HG03196 (cell line): Measurements from ENCODE around the gene PDE4DIP.
"Not testable (repeated sequence)": the region's sequence is repeated elsewhere in the genome, so short reads cannot be mapped to it uniquely, and the experiment has no call there.

Experiments used
- ATAC-seq: cut with Tn5 transposase; IDR thresholded peaks from one replicate; pipeline ENCODE4 v1.9.1; 2021; ENCODE audit not compliant: unreplicated experiment

Gene PDE4DIP

DNA sequence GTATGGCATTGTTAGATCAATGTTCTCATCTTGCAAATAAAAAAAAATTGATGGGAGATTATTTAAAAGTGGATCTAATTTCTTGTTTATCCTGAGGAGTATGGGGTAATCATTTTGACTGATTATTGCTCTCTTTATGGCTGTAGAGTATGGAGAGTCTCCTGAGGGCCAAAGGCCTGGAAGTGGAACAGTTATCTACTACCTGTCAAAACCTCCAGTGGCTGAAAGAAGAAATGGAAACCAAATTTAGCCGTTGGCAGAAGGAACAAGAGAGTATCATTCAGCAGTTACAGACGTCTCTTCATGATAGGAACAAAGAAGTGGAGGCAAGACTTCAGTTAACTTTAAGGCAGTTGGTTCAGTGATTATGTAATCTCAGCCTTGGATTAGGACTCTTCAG is 123.4 kb downstream of the PDE4DIP start:
- not testable (repeated sequence) for ATAC-seq

DNA sequence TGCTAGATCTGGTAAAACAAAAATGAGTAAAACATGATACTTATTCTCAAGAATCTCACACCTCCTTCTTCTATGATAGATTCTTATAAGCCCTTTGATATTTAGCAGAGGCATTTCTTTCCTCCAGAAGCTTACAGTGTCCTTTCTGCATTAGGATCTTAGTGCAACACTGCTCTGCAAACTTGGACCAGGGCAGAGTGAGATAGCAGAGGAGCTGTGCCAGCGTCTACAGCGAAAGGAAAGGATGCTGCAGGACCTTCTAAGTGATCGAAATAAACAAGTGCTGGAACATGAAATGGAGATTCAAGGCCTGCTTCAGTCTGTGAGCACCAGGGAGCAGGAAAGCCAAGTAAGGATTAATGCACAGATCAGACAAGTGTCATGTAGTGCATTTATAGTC is 124.5 kb downstream of the PDE4DIP start:
- not testable (repeated sequence) for ATAC-seq

DNA sequence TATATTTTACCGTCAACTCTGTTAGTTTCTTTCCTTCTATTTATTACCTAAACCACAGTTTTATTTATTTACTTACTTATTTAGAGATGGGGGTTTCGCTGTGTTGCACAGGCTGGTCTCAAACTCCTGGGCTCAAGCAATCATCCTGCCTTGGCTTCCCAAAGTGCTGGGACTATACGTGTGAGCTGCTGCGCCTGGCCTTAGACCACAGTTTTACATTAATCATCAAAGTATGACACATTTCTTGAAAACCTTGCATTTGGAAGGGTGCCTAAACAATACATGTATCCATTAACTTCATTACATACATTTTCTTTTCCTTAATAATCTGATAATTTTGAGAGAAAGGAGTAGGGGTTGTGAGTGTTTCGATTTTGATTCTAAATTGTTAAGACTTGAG is 124.9 kb downstream of the PDE4DIP start:
- not testable (repeated sequence) for ATAC-seq

DNA sequence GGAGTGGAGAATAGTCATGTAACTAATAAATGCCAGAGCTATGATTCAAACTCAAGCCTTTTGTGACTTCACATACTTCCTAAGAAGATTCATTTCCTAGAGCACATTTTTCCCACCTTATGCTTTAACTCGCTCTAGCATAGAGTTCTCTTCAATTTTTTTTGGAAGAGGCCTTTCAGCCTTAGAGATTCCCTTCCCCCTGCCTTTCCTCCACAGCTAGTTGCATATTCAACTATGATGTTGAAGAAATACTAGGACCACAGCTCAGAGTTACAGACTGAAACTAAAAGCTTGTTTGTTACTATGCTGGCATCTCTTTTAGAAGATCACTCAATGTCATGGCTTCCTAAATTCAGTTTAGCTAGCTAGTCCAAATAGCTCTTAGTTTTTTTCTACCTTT is 131.2 kb downstream of the PDE4DIP start:
- ATAC-seq = peak; percentile 38

DNA sequence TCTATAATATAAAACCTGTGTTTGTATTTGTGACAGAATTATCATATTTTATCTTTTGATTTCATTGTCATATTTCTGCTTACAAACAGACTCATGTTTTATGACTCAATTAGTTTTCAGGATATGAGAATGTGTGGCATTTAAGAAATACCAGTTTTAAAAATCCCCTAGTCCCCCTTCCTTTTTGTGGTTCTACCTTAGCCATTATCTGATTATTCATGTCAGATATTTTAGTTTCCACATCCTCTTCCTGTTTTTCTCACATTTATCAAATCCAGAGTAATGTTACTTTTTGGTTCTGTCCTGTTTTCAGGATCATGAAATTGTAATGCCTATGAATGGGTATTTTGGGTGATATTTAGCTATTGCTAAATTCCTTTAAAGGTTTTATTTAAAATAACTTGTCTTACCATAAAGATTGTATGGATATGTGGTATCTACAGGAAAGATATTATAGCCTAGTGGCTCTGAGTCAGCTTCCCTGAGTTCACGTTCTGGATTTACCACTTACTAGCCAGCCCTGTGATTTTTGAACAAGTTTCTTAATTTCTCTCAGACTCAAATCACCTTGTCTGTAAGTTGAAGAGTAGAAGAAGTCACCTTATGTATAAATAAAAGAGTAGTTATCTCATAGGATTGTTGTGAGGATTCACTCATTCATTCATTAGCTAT is 131.8 kb downstream of the PDE4DIP start:
- ATAC-seq = peak; percentile 66

DNA sequence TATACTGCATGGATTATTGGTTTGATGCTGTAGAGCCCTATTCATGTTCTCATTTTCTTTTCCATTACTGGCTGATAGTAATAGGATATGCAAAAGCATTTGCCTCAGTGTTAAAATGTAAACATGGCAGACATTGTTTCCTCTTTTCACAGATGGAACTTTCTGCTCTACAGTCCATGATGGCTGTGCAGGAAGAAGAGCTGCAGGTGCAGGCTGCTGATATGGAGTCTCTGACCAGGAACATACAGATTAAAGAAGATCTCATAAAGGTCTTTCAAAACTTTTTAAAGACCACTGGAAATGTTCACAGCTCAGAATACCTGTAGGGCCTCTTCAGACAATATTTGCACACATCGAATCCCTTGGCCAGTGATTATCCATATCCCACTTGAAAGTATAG is 133.6 kb downstream of the PDE4DIP start:
- not testable (repeated sequence) for ATAC-seq

DNA sequence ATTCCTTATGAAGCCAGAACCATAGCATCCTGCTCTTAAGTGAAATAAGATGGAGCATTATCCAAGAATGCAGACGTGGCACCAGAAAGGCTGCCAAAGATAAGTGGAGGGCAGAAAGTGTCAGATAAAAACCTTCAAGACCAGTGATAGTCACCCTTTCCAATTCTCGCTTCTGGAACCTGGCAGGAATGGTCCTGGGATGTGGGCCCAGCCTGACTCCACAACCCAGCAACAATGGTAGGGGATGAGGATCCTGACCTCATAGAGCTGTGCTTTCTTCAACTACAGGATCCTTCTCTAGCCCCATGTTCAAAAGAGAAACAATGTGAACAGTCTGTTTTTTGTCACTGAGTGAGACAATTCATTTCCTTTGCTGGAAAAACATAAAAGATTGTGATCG is 145.2 kb downstream of the PDE4DIP start:
- ATAC-seq = not testable (repeated sequence)

DNA sequence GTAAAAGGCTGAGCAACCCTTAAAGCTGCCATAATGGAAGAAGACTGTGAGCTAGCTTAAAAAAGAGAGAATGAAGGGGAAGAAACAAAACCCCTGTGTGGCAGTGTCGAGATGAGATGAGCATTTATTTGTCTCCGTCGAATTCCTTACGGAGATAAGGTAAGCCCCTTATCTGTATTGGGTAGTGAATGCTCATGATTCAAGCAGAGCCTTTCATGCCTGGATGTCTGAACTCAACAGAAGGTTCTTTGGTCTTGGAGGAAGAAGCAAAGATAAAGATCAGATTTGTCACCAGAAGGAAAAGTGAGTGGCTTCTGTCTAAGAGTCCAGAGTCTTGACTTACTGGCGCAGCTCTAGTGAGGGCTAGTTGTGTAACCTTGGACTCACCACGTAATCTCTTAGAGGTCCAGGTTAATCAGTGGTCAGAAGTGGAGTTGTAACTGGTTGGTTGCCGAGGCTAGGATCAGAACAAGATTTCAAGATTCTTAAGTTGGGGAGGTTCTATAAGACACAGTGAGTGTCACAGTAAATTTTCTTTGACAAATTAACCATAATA is 146.1 kb downstream of the PDE4DIP start:
- not testable (repeated sequence) for ATAC-seq

DNA sequence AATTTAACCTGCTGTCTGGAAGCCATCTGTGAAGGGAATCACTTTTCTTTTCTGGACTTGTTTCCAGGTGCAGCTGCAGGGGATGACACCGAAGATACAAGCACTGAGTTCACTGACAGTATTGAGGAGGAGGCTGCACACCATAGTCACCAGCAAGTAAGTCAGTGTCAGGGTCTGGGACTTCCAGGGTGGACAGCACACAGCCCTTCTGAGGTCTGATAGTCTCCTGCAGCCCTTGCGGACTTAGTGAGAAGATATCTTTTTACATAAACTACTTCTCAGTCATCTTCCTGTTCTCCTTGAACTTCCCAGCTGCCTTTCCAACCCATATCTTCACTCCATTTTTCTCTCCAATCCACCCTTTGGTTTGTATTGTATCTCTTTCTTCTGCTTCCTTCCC is 147.6 kb downstream of the PDE4DIP start:
- ATAC-seq = not testable (repeated sequence)

DNA sequence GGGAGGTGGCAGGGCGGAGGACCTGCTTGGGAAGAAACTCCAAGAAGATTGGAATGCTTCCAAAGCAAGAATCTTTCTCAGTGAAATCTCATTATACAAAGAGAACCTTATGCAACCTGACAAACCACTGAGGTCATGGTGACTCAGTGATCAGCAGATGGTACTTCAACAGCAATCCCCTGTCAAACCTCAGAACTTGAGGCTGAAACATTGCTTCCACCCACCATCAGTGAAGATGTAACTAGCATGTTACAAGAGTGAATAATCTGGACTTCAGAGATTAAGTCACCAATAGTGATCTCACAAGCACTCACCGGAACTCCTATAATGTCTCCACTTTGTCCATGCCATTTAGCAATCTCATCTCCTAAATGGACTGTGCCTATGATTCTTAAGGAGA is 148.1 kb downstream of the PDE4DIP start:
- not testable (repeated sequence) for ATAC-seq

DNA sequence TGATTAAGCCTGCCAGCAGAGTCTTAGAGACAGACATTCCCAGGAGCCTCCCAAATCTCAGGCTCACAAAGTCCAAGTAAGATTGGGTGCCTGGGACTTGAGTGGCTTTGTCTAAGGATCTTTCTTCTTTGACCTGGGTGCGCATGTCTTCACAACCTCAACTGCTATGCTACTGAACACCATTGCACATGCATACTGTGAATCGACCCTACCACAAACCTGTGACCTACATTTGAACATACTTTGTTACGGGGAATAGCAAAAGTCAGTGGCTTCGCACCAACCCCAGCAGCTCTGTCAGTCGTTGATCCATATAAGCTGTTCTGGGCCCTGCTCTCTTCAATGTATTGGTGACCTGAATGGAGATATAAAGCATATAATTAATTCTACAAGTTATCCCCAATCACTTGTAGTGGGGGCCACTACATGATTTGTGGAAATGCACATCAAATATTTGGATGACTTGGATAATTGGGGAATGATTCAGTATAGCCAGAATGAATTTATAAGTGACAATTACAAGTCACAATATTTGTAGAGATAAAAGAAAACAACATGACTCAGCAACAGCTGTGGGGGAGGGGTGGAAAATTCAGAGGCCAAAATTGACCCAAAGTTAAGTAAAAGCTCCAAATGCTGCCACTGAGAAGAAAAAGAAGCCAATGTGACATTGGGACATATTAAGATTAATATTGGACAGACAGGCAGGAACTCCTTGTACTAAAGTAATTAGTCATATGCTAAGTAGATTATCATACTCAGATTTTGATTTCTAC is 152.4 kb downstream of the PDE4DIP start:
- not testable (repeated sequence) for ATAC-seq

DNA sequence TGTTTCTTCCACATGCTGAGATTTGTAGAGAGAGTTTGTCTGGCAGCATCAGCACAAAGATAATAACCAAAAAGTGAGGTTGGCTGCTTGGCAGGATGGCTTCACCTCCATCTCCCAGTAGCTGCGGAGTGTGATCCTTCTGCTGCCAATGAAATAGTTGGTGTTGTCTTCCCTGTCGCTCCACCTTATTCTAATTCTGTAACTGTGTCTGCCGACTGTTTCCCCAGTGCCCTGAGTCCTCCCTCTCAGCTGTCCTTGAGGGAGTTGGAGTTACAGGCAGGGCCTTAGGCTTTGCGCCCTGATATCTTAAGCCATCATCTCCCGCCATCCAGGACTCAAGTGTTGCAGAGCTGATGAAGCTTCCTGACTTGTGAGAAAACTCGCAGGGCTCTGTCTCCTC is 153.2 kb downstream of the PDE4DIP start:
- not testable (repeated sequence) for ATAC-seq

DNA sequence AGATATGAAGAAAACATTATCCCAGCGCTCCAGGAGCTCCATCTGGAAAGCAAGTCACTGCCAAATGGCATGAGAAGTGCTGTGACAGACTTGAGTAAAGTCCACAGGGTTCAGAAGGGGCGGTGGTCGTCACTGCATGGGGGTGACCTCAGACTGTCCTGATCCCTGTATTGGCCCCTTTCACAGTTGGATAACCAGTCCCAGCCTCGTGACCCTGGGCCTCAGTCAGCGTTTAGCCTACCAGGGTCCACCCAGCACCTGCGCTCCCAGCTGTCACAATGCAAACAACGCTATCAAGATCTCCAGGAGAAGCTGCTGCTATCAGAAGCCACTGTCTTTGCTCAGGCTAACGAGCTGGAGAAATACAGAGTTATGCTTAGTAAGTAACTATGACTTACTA is 158.4 kb downstream of the PDE4DIP start:
- ATAC-seq = not testable (repeated sequence)

DNA sequence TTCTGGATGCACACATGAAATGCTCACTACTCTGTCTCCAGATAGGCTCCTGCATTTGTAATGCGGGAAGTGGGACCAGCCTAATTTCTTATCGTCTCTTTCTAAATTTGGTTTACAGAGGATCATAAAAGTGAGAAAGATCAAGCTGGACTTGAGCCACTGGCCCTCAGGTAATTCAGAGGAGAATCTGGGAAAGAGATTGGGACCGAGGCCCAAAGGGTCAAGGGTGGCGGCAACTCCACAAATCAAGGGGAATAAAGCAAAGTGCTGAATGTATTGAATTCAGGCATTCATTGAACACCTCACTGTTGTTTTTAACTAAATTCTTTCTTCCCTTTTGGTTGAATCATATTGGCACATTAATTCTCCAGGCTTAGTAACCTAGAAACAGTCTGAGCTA is 164.1 kb downstream of the PDE4DIP start:
- ATAC-seq = not testable (repeated sequence)

DNA sequence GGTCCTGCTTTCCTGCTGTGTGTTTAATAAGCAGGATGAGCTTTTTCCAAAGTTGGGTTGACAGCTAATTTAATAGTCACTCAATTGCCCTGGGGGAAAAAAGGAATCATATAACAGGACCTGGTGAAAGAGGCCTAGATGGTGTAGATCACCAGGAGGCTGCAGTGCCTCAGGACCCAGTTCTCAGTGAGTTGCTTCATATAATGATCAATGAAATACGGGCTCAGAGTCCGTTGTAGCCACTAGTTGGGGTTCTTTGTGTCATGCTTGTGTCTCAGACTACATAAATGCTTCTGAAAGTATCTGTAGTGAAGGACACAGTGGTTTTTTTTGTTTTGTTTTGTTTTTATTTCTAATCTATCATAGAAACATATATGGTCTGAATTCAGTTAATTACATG is 164.5 kb downstream of the PDE4DIP start:
- ATAC-seq = not testable (repeated sequence)

DNA sequence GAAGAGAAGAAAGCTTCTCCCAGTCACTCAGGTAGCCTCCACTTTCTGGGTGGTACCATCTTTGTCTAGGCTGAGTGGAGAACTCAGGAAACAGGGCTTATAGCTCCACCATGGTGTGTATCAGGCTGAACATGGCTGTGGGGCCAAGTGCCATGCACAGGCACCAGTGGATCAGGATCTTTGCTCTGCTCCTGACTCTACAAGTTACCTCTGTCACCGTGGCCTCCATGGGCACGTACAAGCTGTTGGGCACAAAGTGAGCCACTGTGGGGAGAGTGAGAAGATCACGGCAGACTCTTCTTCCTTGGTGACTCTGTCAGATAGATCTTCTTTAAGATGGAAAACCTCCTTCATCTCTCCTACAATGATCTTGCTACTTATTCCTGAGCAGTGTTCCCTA is 165.5 kb downstream of the PDE4DIP start:
- ATAC-seq = not testable (repeated sequence)

DNA sequence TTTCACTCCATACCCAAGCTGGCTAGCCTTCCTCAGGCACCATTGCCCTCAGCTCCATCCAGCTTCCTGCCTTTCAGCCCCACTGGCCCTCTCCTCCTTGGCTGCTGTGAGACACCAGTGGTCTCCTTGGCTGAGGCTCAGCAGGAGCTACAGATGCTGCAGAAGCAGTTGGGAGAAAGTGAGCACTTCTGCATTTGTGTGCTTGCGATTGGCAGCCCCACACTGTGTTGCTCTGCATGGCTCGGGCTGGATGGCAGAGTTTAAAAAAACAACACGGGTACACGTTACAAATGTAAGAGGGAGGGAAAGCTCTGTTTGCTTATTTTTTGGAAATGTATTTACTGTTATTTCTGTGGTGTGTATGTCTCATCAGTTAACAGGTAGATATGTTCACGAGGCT is 168.4 kb downstream of the PDE4DIP start:
- not testable (repeated sequence) for ATAC-seq

DNA sequence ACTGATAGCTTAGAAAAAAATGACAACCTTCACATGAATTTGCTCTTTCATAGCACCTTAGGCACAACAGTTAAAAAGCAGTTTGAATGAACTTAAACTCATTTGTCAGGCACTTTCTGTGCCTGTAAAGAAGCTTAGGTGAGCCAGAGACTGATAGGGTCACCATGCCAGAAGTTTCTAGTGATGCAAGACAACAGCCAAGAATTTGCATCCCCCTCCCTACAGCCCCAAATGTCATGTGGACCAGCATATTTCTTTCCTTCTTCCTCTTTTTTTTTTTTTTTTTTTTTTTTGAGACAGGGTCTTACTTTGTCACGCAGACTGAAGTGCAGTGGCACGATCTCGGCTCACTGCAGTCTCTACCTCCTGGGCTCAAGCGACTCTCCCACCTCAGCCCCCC is 169.3 kb downstream of the PDE4DIP start:
- ATAC-seq = not testable (repeated sequence)

DNA sequence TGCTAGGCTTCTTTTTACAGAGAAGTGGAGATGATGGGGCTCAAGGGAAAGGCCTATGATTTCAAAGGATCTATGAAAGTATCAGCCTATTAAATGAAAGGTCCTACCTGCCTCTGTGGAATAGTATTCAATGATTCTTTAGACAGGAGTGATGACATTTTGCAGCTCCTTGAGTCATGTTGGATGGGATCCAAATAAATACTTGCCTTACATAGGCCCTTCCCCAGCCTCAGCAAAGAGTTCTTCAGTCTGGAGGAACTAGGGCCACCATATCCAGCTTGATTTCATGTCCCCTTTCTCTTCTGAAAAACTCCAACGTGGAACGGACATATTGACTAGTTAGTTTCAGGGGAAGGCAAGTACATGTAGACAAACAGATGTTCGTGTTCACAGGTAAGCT is 171.3 kb downstream of the PDE4DIP start:
- not testable (repeated sequence) for ATAC-seq

DNA sequence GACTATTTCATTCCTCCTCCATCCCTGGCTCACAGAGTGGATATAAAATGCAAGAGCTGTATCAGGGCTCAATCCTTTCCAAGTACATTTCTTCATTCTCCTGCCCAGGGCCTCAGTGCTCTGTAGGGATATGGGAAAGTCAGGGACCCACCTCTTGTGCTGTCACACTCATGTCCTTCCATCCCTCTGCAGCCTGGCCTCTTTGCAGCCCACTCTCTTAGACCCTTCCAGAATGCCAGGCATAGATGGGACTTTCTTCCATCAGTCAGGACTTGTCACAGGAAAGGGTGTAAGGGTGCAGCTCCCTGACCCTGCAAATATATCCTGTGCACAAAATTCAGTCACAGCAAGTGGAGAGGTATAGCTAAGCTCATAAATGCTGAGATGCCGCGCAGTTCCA is 172.4 kb downstream of the PDE4DIP start:
- ATAC-seq = not testable (repeated sequence)

DNA sequence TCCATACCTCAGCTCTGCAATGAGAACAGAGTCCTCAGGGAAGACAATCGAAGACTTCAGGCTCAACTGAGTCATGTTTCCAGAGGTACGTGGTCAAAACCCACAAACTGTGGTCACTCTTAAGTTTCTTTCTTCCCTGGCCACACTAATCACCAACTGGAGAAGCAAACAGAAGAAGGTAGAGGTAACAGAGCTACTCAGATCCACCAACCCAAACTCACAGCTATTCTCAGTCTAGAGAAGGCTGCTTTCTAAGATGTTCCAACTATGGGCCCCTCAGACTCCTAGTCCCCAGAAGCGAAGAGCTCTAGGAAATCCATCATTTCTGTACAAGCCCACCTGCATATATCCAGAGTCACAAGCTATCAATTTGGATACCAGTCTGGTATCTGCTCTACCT is 174.3 kb downstream of the PDE4DIP start:
- ATAC-seq = not testable (repeated sequence)

DNA sequence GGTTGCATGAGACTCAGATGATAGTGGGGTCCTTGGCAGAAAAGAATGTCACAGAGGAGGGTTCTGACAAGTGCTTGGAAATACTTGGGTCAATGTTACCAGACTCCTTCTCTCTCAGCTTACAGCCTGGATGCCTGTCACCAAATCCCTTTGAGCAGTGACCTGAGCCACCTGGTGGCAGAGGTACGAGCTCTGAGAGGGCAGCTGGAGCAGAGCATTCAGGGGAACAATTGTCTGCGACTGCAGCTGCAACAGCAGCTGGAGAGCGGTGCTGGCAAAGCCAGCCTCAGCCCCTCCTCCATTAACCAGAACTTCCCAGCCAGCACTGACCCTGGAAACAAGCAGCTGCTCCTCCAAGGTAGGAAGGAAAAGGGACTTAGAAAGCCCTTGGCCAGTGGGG is 180.1 kb downstream of the PDE4DIP start:
- ATAC-seq = not testable (repeated sequence)
